Stimulated activated CD8-positive, alpha-beta memory T cell treated with anti-CD3 and anti-CD28 coated beads, Interleukin-7, amount 100 ng/mL, for 24 hours (primary cell): ENCODE results near the gene ARHGEF17.

ENCODE experiments used
- DNase-seq: peaks from one replicate; pipeline ENCODE4 v3.0.0-alpha.2; 2020; ENCODE audit warnings: low read depth

The ARHGEF17 gene

DNA sequence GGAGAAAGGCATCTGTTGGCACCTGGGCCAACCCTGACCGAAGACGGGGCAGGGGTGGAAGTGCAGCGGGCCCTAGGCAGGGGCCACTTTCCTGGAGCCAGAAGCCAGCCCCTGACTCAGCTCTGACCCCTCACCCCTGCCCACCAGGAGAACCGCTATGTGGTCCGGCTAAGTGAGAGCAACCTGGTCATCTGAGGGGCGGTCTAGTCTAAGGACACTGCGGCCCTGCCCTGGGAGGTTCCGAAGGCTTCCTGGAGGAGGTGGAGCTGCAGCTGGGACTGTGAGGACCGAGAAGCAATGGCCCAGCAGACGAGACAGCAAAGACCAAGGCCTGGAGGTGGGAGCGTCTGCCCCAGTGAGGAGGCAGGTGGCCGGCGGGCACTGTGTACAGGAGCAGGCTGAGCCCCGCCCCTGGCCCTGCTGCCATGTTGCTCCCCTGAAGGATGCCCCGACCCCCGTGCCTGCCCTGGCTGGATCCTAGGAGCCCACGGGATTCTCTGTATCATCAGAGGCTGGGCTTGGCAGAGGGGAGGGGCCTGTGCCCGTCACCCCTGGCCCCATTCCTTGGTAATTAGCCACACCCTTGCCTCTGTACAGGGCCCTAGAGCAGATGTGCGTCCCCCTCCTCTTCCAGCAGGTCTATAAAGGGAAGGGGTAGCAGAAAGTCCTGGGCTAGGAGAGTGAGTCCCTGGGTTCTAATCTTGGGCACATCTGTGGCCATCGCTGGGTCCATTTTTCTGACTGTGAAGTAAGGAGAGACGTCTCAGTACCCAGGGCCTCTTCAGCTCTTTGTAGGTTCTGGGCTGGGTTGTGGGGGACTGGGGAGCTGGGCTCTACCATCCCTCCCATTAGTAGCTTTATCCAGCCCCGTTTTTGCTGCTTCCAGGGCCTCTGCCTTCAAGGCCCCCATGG lies 87.5 kb downstream of the ARHGEF17 start:
- no peak for DNase-seq

DNA sequence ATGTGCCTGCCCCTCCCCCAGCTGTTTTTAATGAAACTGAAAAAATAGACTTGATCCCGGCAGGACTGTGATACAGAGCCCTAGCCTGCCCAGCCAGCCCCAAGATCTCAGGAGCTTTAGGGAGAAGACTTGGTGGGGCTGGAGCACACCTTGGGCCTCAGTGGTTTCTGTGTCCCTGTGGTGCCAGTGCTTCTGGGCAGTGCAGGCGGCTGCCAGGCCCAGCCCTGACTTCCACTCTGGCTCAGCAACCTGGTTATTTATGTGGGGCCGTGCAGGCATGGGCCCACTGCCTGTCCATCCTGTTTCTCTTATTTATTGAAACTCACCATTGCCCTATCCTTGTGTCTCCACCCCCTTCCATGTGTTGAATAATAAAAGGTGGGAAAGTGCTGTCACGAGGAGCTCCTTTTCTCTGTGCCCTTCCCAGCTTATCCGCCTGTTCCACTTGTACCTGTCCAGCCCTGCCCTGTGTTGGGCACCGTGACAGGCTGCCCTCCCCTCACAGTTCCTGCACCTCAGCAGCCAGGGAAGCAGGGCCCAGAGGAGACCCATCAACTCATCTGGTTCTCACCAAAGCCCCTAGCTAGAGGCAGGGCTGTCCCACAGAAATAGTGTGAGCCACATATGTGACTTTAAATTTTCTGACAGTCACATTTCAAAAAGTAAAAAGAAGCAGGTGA lies 88.3 kb downstream of the ARHGEF17 start:
- DNase-seq, result no peak

DNA sequence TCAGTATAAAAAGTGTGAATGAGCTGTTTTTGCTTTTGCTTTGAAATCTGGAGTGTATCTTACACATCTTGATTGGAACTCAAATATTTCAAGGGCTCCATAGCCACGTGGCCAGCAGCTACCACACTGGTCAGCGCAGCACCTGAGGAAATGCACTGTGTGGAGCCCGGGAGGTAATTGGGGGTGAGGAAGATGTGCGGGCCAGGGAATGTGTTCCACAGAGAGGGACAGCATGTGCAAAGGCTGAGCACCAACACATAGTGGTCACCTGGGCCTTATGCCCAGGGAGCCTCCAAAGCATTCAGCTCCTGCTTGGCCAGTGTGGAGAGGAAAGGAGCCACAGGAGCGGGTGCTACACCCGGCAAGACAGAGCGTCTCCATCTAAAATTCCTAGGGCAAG lies 88.9 kb downstream of the ARHGEF17 start:
- no peak for DNase-seq

DNA sequence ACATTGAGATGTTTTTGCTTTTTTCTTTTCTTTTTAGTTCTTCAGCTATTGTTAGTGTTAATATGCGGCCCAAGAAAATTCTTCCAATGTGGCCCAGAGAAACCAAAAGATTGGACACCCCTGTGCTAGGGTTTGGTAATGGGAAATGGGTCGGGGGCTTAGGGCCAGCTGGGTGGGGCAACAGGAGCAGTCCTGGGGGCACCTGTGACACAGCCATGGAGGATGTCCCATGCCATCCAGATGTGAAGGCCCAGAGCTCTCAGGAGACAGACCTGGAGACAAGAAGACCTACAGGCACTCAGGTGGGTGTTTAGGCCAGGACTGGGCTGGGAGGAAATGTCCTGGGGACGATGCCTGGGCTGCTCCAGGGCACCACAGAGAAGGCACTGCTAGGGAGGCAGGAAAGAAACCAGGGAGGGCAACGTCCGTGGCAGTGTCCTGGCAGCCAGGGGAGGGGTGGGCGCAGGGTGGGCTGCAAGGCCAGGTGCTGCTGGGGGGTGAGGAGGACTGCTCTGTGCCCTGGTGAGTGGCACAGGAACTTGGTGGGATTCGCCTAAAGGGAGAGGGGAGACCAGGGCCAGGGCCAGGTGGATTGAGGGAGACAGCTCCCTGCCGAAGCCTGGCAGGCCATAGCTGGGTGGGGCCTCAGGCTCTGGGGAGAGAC lies 89.5 kb downstream of the ARHGEF17 start:
- DNase-seq, result no peak

DNA sequence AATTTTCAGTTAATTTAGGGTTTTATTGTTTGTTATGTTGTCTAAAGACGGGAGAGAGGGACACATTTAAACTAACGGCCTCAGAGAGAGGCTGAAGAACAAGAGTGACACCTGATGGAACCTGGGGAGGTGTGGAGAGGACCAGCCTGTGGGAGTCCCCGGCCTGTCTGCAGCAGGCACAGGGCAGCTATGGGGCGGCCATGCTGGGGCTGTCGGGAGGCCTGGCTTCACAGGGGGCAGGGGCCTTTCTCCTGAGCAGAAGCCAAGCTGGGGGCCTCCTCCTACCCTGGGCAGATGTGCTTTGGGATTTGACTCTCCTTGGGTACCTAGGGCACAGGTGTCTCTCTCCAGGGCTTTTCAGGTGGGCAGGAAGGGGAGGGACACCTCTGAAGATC lies 90.1 kb downstream of the ARHGEF17 start:
- no peak for DNase-seq

DNA sequence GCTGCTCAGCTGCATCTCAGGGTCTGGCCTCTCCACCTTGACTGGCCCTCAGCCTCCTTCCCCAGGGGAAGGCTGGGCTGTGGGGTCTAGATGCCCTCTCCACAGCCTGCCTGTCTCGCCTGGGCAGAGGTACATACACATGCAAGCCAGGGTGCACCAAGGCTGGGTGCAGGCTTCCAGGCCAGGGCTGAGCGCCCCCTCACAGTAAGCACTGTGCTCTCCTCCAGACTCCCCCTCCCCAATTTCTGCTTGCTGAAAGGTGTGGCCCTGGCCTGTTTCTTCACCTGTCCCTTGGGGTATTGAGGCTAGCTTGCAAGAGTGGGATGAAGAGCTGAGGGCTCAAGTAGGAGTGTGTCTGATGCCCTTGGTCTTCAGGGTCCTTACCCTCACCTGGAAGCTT lies 90.6 kb downstream of the ARHGEF17 start:
- DNase-seq, result no peak

DNA sequence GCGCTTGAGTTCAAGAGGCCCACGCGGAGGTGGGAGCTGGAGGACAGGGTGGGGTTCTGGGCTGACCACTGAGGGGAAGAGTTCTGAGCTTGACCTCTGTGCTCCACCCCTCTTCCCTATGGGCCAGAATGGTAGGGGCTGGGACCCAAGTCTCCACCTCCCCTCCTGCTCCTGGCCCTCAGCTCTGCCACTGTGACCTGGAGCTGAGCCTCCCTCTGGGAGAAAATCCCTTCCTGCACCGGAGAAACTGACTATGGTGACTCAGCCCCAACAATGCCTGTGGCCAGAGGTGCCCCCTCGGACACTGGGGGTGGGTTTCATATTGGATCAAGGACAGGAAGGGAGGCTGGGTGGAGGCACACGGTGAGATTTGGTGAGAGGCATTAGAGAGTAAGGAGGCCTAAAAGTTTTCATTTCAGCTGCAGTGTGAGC lies 91.1 kb downstream of the ARHGEF17 start:
- no peak for DNase-seq

DNA sequence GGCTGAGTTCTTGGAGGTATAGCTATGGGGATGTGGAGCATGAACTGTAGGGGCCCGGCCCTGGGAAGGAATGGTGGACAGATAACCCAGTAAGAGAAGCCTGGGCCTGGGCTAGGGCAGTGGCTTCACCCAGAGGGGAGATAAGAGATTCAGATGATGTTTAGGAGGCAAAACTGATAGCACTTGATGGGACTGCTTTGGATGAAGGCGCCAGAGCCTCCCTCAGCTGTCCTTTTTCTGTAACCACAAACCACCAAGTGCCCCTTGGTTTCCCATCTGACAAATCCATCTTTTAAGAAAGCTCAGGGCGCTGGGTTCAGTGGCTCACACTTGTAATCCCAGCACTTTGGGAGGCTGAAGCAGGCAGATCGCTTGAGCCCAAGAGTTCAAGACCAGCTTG lies 91.6 kb downstream of the ARHGEF17 start:
- no peak for DNase-seq

DNA sequence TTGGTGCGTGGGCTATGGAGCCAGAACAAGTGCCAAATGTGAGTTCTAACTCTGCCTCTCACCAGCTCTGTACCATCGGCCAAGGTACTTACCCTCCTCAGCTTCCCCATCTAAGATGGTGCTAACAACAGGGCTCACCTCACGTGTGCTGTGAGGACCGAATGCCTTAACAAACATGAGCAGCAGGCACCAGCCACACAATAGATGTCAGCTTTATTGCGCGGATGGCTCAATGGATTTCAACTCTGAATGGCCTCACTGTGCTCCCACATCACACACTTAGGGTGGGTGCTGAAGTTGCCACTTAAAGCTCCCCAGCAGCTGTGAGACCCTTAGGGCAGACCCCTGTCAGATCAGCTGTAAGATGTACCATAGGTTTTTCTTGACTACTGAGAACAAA lies 92.2 kb downstream of the ARHGEF17 start:
- DNase-seq, result no peak

DNA sequence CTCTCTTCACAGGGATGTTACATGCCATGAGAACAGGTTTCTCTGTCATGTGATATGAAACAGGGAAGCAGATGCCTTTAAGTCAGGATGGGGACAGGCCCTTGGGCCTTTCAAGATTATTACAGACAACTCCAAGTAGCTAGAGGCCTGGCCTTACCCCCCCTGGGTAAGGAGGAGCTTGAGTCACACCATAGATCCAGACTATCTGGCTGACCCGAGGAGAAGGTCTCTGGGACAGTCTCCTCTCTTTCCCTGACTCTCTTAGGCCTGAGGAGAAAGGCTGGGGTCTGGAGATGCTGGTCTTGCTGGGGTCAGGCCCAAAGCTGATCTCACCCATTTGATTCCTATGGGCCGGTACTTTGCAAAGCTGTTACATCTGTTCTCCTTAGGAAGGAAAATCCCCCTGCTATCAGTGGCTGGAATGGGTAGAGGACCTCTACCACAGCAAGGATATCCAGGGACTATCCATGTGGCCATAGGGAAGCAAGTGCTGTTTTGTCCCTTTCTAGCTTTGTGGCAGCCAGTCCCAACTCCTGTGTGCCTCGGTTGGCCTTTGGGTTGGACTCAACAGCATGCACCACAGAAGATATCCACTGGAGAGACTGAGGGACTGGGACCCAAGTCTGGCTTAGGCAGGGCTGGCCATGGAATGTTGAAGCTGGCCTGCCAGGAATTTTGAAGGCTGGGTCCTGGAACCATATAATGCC lies 93.3 kb downstream of the ARHGEF17 start:
- DNase-seq, result no peak

DNA sequence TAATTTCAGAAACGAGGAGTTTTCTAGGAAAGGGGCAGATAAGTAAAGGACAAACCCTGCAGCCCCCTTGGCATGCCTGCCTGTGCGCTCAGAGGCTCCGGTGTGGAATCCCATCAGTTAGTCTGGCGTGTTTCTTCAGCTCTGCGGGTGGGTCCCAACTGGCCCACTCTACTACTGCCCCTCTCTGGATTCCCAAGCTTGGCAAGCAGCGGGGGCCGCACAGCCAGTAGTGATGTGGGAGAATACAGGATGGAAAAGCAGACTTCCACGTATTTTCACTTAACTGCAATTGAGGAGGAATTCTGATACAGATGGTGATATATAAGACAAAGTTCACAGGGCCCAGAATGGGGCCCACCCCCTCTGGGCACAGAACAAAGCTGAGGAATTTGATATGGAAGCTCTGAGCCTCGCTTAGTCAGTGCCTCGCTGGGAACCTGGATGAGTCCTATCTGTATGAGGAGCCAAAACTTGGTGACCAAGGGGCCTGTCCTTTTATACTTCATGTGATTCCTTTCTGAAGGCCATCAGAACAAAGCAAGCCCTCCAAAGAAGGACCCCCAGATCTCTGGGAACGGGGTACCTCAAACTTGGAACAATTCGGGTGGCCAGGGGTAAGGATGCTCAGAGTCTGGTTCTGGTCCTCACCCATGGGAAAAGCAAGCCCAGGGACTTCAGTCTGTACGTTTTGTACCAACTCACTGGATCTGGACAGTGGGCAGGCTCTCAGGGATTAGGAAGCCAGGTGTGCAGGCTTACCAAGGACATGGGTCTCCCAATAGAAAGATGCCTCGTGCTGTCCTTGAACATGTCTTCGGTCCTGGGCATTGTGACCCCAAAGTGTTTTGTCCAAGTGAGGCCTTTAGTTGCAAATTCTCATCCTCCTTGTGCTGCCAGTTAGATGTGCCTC lies 94.1 kb downstream of the ARHGEF17 start:
- DNase-seq, result no peak

DNA sequence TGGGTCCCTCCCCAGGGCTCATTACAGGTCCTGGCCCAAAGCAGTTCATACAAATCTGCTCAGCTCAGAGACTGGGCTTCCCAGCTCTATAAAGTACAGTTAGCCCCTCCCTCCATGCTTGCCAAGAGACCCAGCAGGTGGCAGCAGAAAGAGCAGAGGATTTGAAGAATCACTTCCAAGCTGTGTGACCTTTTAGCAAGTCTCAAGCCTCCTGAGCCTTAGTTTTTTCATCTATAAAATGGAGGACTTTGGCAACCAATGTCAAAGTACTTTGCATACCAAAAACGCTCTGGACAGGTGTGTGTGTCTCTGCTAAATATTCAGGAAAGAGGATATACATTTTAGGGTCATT lies 94.7 kb downstream of the ARHGEF17 start:
- DNase-seq, result no peak

DNA sequence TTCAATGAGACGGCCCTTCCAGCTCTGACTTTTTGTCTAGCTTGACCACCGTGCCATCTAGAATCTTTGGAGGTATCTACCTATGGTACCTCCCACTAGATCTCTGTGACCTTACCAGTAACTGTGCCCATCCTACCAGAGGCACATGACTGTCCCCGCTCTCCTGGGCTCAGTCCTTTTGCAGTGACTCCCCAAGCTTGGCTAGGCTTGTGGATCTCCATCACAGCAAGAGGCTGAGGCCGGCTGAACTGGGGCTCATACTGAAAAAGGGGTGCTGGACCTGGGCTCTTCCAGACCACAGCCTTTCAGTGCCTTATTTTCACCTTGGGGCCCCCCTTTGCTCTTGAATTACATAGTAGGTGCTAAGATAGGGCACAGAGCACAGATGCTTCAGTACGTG lies 95.5 kb downstream of the ARHGEF17 start:
- DNase-seq, result no peak

DNA sequence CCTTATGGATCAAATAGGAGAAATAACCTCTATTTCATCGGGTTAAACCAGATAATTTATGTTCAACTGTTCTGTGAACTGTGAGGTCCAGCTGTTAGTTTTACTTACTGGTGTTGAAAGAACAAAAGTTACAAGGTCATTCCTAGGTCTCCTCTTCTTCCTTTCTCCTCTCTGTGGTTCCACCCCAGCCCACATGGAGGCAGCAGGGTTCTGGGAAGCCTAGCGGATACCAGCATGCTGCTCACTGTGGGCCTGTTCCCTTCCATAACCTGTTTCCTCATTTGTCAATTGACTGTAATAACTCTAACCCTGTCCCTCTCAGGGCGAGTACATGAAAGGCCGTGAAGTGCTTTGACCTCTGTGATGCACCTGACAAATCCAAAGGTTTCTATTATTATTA lies 96.0 kb downstream of the ARHGEF17 start:
- DNase-seq, result no peak

DNA sequence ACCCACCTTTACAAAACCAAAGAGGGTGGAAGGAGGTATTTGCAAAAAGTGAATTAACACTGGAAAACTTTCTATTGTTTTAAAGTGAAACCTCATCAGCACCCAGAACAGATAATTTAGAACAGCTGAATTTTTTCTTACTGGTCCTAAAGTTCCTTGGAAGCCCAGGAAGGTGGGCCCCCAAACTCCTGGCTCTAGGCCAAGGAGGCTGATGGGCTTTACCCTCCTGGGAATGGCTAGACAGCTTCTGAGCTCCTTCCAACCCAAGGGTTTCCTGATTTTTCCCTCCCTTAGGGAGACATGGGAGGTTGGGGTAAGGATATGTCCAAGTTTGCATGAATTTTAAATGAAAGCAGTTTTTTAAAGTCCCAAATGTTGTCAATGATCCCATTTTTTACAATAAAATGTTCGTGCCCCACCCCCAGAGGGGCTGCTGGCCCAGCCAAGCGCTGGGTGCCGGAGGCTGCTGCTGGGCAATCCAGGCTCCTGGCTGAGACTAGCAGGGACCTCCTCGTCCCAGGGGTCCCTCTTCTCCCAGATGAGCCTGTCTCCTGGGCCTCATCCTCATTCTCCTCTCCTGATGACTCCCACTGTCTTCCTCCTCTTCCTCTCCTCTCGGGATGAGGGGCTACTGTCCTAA lies 96.5 kb downstream of the ARHGEF17 start:
- no peak for DNase-seq

DNA sequence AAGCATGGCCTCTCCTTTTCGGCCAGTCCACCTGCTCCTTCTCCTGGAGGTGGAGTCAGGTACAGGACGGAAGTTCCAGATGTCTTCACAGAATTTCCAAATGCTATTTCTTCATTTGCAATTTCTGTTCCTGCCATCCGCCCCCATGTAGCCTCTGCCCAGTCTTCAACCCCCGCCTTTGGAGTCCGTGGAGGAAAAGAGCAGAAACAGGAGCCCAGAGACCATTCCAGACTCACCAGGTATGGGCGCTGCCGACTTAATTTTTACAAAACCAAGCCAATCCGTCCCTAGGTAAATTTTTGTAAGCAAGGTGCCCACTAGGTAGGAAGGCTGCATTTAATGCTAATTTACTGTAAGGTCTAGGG lies 97.1 kb downstream of the ARHGEF17 start:
- no peak for DNase-seq

DNA sequence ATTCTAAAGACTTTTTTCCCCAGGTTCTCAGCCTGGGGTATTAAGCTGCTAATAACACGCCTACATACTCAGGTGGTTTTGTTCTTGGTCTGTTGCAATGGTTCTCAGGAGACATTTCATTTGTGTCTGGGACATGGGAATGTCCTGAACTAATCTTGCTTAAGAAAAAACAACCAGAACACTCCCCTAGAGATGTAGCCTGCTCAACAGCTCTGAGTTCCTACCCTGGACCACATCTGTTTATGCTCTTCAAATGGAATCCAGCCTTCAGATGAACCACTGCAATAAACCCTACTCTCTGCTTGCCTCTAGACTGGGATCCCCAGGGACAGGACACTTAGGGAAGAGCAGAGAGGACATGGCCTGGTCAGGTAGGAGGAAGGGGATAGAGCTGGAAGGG lies 98.1 kb downstream of the ARHGEF17 start:
- DNase-seq, result no peak

DNA sequence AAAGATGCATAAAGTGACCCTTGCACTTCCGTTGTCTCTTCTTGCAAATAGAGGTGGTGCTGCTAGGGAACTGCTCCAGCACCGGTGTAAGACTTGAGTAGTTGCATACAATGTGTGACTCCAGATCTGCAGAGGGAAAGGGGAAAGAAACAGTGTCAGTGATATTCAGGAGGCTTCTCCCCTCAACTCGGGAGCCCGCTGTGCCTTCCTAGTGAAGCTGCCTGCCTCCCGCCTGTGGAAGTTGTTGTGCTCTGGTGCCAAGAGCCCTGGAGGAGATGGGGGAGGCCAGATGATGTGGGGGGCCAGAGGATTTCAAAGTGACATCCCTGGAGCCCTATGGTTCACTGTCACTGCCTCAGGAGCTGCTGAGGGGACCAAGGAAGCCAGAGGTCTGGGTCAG lies 98.5 kb downstream of the ARHGEF17 start:
- no peak for DNase-seq

DNA sequence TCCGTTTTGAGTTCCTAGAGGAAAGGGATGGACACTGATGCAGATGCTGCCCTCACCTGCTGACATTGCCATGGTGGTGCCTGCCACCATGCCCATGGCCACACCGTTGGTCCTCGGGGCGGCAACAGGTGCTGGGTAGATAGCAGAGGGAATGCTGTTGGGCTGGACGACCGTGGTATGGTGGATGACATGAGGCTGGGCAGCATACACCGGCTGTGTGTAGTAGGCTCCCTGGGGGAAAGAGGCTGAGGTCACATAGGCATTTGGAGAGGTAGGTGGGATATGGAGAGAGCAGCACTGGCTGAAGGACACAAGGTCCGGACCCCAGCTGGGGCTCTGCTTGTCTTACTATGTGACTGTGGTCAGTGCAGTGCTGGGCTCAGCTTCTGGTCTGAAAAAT lies 101.4 kb downstream of the ARHGEF17 start:
- no peak for DNase-seq

DNA sequence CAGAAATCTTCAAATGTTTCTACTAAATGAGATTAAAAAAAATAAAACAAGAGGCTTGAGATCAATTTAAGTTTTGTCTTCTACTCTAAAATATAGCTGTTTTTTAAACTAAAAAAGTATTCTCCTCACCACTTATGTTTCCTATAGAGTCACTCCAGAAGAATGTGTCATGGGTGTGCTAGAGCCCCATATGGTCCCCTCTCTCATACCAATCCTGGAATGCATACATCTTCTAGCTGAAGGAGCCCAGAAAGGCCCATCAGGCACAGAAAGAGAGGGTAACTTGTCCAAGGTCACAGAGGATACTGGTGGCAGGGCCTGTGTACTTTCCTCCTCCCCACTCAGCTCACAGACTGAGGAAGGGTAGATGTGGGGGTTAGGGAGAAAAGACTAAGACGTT lies 102.6 kb downstream of the ARHGEF17 start:
- no peak for DNase-seq

DNA sequence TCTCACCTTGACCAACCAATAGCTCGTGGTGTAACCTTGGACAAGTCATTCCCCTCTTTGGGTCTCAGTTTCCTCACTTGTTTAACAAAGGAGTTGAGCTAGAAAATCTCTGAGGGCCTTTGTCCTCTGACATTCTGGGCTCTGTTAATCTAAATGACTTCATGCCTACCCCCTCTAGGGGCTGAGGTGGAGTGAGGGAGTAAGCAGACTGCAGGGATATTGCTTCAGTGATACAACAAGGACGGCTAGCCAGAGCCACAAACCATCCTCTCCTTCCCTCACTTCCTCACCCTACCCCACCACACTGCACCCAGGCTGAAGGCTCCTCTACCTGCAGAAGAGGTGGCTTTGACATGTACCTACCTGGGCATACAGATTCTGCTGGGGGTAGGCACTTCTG lies 103.0 kb downstream of the ARHGEF17 start:
- no peak for DNase-seq
